Measurements from ENCODE around the gene AFAP1L1. TPM values are rescaled to one million over a fixed set of nuclear protein-coding genes. Genes with fewer than 3 reads are reported as not detected.
"Not testable (repeated sequence)": the region's sequence is repeated elsewhere in the genome, so short reads cannot be mapped to it uniquely, and the experiment has no call there.

Gene AFAP1L1
- polyA plus RNA-seq, 1 experiment = 1.8 TPM

- H3K27me3 ChIP-seq (ENCODE audit: control insufficient read depth, insufficient read depth, low read length) = no peaks in the 10 kb centered on the region
- ChIA-PET POLR2A (interaction anchor here (0.6 to 1.2 kb wide), 4 partner anchors 17 to 56 kb away, joined by 3 to 4 read pairs (median 3); no protein-coding TSS in a partner anchor), CTCF (interaction anchor here (0.7 to 1.7 kb wide), 4 partner anchors 8 to 44 kb away, joined by 3 to 14 read pairs (median 6); no protein-coding TSS in a partner anchor)
- H3K9me3 ChIP-seq (ENCODE audit: control insufficient read depth, insufficient read depth, low read length) = peaks cover 3% of the 10 kb centered on the region; the same call in 1 of the 2 replicates
- H3K4me3 ChIP-seq (ENCODE audit: low read depth, low read length) = no peak overlapping the region
- no peak for DNase-seq (ENCODE audit: low read depth, low spot score)
- no peak overlapping the region for H3K27ac ChIP-seq (ENCODE audit: low read depth, low read length)
- no peak for TF ChIP-seq CTCF (IDR thresholded peaks at IDR 0.05; ENCODE audit: low read depth, low read length)
Observed at GRCh38 chr5:149389552-149390495, 118.2 kb downstream of the AFAP1L1 start.

GRCh38 chr5:149391076-149391475 lies 119.4 kb downstream of the AFAP1L1 start:
- H3K27ac ChIP-seq (ENCODE audit: low read depth, low read length); H3K27me3 ChIP-seq (ENCODE audit: control insufficient read depth, insufficient read depth, low read length); POLR2A ChIA-PET; H3K4me3 ChIP-seq (ENCODE audit: low read depth, low read length); DNase-seq (ENCODE audit: low read depth, low spot score); H3K9me3 ChIP-seq (ENCODE audit: control insufficient read depth, insufficient read depth, low read length): not testable (repeated sequence)
- CTCF ChIA-PET = interaction anchor here (0.6 to 1.7 kb wide), 4 partner anchors 9 to 181 kb away, joined by 3 to 14 read pairs (median 6); no protein-coding TSS in a partner anchor

Other genes starting within 250 kb of the AFAP1L1 start
- gene SH3TC2, start 208.8 kb upstream of the AFAP1L1 start, polyA plus RNA-seq (2011; rRNA removed) = 1.3 and 1.6 TPM in 2 replicates
- 52.6 and 60.6 TPM in 2 replicates for gene ABLIM3, start 130.4 kb upstream of the AFAP1L1 start, polyA plus RNA-seq (2011; rRNA removed)
- gene GRPEL2, start 73.6 kb downstream of the AFAP1L1 start, polyA plus RNA-seq (2011; rRNA removed) = 15.0 and 21.6 TPM in 2 replicates
- gene PCYOX1L, start 86.2 kb downstream of the AFAP1L1 start, polyA plus RNA-seq (2011; rRNA removed) = 11.0 and 11.8 TPM in 2 replicates
- gene IL17B, start 107.4 kb downstream of the AFAP1L1 start, polyA plus RNA-seq (2011; rRNA removed) = 0.24 TPM in 1 of 2 replicates, not detected in the other